ENCODE data around the gene OR12D1. TPM values are rescaled to one million over a fixed set of nuclear protein-coding genes. Genes with fewer than 3 reads are reported as not detected.

Gene OR12D1
- not detected in 2 replicates for polyA plus RNA-seq
- not detected in 2 replicates for polyA minus RNA-seq

- Histone ChIP-seq H4K20me1 (ENCODE audit: insufficient read depth) (no peaks in the 10 kb centered on the region), H3K4me2 (ENCODE audit: low read length) (no peak within 1 kb of the TSS), H3K9ac (ENCODE audit: low read length) (no peak within 1 kb of the TSS), H3K4me3 (ENCODE audit: low read length) (no peak within 1 kb of the TSS), H3K79me2 (replicated peaks; ENCODE audit: insufficient read depth, low read length) (no peaks in the 10 kb centered on the region), H3K9me3 (ENCODE audit: low read length) (no peaks in the 10 kb centered on the region), H3K27ac (ENCODE audit: low read length) (no peak within 1 kb of the TSS), H2AFZ (ENCODE audit: low read depth, low read length) (no peak within 1 kb of the TSS), H3K27me3 (ENCODE audit: insufficient read depth, low read depth, low read length) (no peaks in the 10 kb centered on the region), H3K9me2 (ENCODE audit: insufficient read depth, low read length) (no peaks in the 10 kb centered on the region), H3F3A (ENCODE audit: insufficient read depth, low read length, poor library complexity, severe bottlenecking) (no peaks in the 10 kb centered on the region), H3K36me3 (ENCODE audit: insufficient read depth, low read length) (no peaks in the 10 kb centered on the region)
- TF ChIP-seq EP300 (conservative IDR thresholded peaks at IDR 0.05; ENCODE audit: poor library complexity, severe bottlenecking) (no peak), TAF1 (IDR thresholded peaks at IDR 0.05; ENCODE audit: low read depth) (no peak), POLR2AphosphoS5 (IDR thresholded peaks at IDR 0.05) (no peak), RAD21 (conservative IDR thresholded peaks at IDR 0.05) (no peak), REST (IDR thresholded peaks at IDR 0.05; ENCODE audit: borderline replicate concordance) (no peak), MXI1 (conservative IDR thresholded peaks at IDR 0.05; ENCODE audit: poor library complexity, severe bottlenecking) (no peak), SMC3 (conservative IDR thresholded peaks at IDR 0.05; ENCODE audit: poor library complexity) (no peak), EZH2 (IDR thresholded peaks at IDR 0.05; ENCODE audit: borderline replicate concordance, insufficient read depth, low read length, poor library complexity, severe bottlenecking) (no peak), CTCF (IDR thresholded peaks at IDR 0.05; ENCODE audit: poor library complexity, severe bottlenecking) (no peak)
Observed at GRCh38 chr6:29414588-29414987, at the start of gene OR12D1. Gene OR12D1, plus strand, starts transcription at chr6:29414928.

- H2AFZ ChIP-seq (ENCODE audit: low read depth, low read length), result no peak within 1 kb of the TSS
- H3K4me3 ChIP-seq (ENCODE audit: low read length), result no peak within 1 kb of the TSS
- no peaks in the 10 kb centered on the region for H3K36me3 ChIP-seq (ENCODE audit: insufficient read depth, low read length)
Observed at GRCh38 chr6:29368765-29369164, 46.0 kb upstream of the OR12D1 start, which contains the start of gene OR5V1. Gene OR5V1, minus strand, starts transcription at chr6:29368865. Its CDS starts 12,670 bp downstream, at chr6:29356195.

More at GRCh38 chr6:29368765-29369164, 46.0 kb upstream of the OR12D1 start, which contains the start of gene OR5V1:
- H3K9ac ChIP-seq (ENCODE audit: low read length), result no peak within 1 kb of the TSS
- H4K20me1 ChIP-seq (ENCODE audit: insufficient read depth), result no peaks in the 10 kb centered on the region
- H3K27ac ChIP-seq (ENCODE audit: low read length), result no peak within 1 kb of the TSS
- TF ChIP-seq REST (IDR thresholded peaks at IDR 0.05; ENCODE audit: borderline replicate concordance), result no peak
- no peak for TF ChIP-seq MXI1 (conservative IDR thresholded peaks at IDR 0.05; ENCODE audit: poor library complexity, severe bottlenecking)
- TF ChIP-seq TAF1 (IDR thresholded peaks at IDR 0.05; ENCODE audit: low read depth), result no peak
- no peak for TF ChIP-seq CTCF (IDR thresholded peaks at IDR 0.05; ENCODE audit: poor library complexity, severe bottlenecking)
- no peak for TF ChIP-seq EZH2 (IDR thresholded peaks at IDR 0.05; ENCODE audit: borderline replicate concordance, insufficient read depth, low read length, poor library complexity, severe bottlenecking)
- no peak for TF ChIP-seq SMC3 (conservative IDR thresholded peaks at IDR 0.05; ENCODE audit: poor library complexity)
- TF ChIP-seq POLR2AphosphoS5 (IDR thresholded peaks at IDR 0.05), result no peak
- no peak for TF ChIP-seq EP300 (conservative IDR thresholded peaks at IDR 0.05; ENCODE audit: poor library complexity, severe bottlenecking)
- no peak for TF ChIP-seq RAD21 (conservative IDR thresholded peaks at IDR 0.05)
- no peaks in the 10 kb centered on the region for H3F3A ChIP-seq (ENCODE audit: insufficient read depth, low read length, poor library complexity, severe bottlenecking)
- no peaks in the 10 kb centered on the region for H3K79me2 ChIP-seq (replicated peaks; ENCODE audit: insufficient read depth, low read length)
- H3K9me2 ChIP-seq (ENCODE audit: insufficient read depth, low read length), result no peaks in the 10 kb centered on the region
- H3K27me3 ChIP-seq (ENCODE audit: insufficient read depth, low read depth, low read length), result no peaks in the 10 kb centered on the region
- H3K4me2 ChIP-seq (ENCODE audit: low read length), result no peak within 1 kb of the TSS
- no peaks in the 10 kb centered on the region for H3K9me3 ChIP-seq (ENCODE audit: low read length)
